Body of pancreas (tissue), 4 donors: Measurements from ENCODE around the gene CORO1C.

Experiments used
- POLR2A ChIP-seq, 3 donors: fragments of 450-650 bp; IDR thresholded peaks; one replicate each; pipeline ENCODE4 v1.6.1; 2016; ENCODE audit warnings: antibody characterized with exemption in 3 of 3, mild to moderate bottlenecking in 2 of 3
- TF ChIP-seq, protein P1 (sequence below), 7 experiments: fragments of 450-650 bp in 4 of 7; fragments of 200-600 bp in 3 of 7; sonication (generic) in 3 of 7; IDR thresholded peaks; one replicate each; pipeline ENCODE4 v1.5.1; 2016 to 2019; ENCODE audit warnings: antibody characterized with exemption in 7 of 7

DNA sequence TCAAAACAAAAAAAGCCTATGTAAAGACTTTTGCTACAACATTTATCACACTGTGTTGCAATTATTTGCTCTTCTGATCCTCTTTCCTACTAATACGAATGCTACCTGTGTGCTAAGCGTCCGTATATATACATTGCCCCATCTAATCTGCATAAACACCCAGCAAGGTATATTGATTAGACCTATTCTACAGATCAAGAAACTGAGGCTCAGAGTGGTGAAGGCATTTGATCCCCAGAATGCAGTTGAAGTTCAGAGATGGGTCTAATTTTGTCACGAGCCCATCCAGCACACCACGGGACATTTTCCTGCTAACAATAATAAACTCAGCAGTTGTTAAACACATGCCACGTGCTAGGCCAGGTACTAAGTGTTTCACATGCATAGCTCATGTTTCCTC lies 25.1 kb upstream of the CORO1C start:
- TF ChIP-seq, protein P1, sequence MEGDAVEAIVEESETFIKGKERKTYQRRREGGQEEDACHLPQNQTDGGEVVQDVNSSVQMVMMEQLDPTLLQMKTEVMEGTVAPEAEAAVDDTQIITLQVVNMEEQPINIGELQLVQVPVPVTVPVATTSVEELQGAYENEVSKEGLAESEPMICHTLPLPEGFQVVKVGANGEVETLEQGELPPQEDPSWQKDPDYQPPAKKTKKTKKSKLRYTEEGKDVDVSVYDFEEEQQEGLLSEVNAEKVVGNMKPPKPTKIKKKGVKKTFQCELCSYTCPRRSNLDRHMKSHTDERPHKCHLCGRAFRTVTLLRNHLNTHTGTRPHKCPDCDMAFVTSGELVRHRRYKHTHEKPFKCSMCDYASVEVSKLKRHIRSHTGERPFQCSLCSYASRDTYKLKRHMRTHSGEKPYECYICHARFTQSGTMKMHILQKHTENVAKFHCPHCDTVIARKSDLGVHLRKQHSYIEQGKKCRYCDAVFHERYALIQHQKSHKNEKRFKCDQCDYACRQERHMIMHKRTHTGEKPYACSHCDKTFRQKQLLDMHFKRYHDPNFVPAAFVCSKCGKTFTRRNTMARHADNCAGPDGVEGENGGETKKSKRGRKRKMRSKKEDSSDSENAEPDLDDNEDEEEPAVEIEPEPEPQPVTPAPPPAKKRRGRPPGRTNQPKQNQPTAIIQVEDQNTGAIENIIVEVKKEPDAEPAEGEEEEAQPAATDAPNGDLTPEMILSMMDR (IDR thresholded peaks at IDR 0.05), result no peak
- TF ChIP-seq POLR2A (IDR thresholded peaks at IDR 0.05), result no peak
